Measurements from ENCODE around the gene CCL27. TPM values are rescaled to one million over a fixed set of nuclear protein-coding genes. Genes with fewer than 3 reads are reported as not detected.

CCL27 gene, protein sequence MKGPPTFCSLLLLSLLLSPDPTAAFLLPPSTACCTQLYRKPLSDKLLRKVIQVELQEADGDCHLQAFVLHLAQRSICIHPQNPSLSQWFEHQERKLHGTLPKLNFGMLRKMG
- 0.17 TPM in 1 of 2 replicates, not detected in the other for total RNA-seq

DNA sequence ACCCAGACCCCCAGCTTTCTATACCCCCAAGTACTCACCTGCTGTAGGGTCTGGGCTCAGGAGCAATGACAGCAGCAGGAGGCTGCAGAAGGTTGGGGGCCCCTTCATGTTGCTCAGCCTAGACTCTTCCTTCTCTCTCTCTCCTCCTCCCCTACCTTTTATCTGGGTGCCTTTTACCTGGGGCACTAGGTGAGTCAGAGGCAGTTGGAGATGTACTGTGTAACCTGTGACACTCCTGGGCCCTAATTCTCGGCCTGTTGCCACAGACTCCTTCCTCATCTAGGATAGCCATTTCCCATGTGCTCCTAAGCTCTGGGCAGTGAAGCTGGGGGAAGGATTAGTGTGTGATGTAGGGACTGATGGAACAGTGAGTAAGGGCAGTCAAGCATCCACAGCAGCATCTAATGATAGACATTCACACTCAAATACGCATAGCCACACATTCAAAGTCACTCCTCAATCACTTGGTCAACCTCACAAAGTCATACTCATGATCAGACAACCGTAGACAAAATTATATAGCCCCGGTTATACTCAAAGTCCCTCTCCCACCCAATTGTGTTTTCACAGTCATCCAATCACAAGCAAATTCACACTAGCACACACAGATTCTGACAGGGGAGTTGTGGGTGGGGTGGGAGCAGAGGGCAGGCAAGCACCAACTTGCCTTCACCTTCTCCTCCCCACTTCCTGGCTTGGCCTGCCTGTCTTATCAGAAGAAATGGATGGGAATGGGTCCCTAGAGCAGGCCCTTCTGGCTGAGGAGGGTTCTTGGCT lies at the start of gene CCL27:
CCL27 (minus strand) TSS at position 132 of the 777 bp plus-strand sequence; CDS start at position 108, 24 bp downstream.

DNA sequence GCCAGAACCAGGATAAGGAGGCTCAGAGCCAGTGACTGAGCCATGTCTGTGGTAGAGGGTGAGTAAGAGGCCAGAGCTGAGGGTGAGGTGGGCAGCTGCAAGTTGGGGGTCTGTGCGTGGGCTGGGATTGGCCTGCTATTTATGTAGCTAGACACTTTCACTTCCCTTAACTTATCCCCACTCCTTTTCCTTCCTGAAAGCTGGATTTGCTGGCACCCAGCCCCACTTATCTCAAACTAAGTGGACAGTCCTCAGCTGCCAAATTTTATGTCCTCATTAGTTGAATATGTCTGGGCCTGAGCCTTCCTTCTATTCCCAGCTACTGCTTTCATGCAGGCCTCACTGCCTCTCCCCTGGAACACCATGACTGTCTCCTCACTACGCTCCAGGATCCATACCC lies 47.6 kb upstream of the CCL27 start, which contains the start of gene CCL21:
CCL21 (minus strand) TSS at position 114 of the 400 bp plus-strand sequence; CDS start at position 44, 70 bp downstream.

DNA sequence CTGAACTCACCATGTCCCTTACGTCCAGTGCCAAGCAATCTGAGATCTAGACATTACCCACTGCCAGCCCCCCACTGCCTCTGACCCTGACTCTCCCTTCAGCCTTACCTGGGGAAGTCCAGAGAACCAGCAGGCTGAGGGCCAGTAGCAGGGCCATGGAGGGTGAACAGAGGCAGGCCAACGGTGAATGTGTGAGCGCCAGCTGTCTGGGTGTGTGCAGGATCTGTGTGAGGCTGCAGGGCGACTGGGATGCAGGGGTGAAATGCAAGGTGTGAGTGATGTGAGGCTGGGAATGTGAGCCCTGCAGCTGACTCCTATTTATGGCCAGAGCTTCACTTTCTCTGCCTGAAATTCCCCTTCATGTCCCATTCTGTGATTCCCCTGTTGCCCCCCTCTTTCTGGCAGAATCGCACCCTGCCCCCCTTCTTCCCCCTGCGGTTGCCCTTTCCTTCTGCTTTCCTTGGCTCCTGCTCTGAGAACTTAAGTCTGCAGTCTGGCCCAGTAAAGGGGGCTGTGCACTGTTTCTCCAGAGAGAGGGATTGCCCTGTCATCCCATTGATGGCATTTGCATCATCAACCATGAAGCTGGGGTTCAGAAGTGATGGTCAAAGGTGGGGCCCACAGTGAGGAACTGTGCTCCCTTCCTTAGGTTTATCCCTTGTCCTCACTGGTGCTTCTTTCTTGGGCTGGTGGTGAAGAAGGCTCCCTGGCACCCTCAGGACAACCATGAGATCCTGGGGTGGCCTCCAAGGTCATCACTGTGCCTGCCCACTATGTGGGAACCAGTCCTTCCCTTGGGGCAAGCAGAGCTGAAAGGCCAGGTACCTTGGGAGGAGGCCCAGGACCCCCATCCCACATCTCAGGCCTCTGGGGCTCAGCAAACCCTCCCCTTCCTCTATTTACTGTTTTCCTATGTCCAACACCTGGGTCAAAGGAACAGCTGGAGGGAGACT lies 28.8 kb upstream of the CCL27 start, which contains the start of gene CCL19:
CCL19 (minus strand) TSS at position 294 of the 953 bp plus-strand sequence; CDS start at position 157, 137 bp downstream.

DNA sequence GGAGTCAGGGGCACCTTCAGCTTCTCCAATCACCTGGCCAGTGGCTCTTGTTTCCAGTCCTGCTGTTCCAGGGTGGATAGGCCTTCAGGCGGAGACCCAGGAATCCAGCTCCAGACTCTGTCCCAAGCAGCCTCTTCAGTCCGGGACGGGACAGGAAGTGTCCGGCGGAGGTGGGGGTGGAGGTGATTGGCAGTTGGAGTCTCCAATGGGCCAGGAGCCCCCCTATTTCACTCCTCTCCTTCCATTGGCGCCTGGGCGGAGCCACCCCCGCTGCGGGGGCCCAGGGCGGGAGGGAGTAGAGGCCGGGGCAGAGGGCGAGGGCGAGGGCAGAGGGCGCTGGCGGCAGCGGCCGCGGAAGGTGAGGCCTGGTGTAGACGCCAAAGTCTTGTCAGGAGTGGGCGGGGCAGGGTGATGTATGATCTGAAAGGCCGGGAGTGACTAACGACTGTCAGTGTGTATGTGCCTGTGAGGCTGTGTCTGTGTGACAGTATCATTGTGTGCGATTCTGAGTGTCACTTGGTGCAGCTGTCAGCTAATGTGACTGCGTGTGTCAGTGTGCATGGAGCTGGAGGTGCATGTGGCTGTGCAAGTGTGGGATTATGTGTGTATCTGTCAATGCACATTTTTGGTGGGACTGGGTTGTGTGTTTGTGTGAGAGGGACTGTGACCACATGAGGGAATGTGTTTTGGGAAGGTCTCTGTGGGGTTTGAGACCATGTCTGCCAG lies 10.4 kb downstream of the CCL27 start, which contains the start of gene IL11RA:
IL11RA (plus strand) TSS at position 310 of the 726 bp plus-strand sequence. CDS start 3,033 bp downstream, outside the sequence.

DNA sequence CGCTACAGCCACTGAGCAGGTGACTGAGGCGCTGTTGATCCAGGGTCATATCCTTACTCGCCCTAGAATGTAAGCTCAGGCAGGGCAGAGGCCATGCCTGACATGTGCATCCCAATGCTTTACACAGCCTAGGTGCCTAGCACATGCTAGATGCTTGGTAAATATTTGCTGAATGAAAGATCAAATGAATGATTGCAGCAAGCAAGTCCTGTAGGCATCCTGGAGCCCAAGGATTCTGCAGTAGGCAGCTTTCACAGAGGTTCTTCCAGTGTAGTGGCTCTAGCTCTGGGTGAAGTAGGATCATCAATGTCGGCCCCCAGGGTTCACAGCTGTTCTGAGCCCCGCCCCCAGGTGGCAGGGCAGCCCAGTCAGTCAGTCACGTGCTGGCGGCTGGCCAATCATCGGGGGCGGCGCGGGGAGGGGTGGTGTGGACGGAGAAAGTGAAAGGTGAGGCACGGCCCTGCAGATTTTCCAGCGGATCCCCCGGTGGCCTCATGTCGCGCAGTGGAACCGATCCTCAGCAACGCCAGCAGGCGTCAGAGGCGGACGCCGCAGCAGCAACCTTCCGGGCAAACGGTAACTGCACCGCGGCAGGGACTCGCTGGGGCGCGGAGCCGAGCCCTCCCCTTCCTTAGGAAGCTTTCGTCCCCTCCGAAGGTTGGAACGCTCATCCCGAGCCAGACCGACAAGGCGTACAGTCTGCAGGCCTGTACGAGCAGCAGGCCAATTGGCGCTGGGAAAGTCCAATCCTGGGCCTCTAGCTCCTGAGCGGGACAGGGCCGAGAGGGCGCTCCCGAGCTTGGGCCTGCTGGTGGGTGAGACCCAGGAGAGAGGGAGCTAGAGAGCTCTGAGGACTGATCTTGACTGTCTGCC lies 16.0 kb downstream of the CCL27 start, which contains the start of gene GALT:
GALT (plus strand) TSS at position 465 of the 873 bp plus-strand sequence; CDS start at position 495, 30 bp downstream.

DNA sequence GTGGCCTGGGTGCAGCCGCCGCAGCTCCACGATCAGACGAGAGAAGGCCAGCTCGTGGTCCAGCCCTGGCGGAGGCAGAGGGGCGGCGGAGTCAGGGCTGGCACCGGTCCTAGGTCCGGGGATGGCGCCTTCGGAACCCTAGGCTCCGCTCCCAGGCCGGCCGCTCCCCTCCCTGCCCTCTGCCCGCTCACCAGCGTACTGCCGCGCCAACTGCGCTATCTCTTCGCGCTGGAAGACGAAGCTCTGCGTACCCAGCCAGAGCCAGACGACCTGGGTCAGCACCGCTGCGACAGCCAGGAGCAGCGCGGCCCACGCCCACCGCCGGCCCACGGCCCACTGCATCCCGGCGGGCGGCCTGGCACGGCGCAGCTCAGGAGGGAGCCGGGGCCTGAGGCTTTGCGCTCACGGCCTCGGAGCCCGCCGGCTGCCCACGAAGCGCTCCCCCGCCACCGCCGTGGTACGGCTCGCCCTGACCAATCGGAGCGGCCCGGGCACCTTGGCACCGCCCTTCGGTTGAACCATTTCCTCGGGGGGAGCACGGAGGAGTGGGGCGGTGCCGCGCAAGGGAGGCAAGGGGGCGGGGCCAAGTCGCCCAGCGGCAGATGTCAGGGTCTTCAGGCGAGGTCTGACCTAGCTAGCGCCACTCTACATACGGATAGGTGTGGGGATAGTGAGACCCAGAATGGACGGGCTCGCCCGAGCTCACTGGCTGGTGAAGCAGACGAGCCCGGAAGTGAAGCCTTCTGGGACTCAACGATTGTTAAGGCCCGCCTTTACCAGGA lies 24.9 kb downstream of the CCL27 start, which contains the start of gene SIGMAR1:
SIGMAR1 (minus strand) TSS at position 432 of the 782 bp plus-strand sequence; CDS start at position 342, 90 bp downstream.

DNA sequence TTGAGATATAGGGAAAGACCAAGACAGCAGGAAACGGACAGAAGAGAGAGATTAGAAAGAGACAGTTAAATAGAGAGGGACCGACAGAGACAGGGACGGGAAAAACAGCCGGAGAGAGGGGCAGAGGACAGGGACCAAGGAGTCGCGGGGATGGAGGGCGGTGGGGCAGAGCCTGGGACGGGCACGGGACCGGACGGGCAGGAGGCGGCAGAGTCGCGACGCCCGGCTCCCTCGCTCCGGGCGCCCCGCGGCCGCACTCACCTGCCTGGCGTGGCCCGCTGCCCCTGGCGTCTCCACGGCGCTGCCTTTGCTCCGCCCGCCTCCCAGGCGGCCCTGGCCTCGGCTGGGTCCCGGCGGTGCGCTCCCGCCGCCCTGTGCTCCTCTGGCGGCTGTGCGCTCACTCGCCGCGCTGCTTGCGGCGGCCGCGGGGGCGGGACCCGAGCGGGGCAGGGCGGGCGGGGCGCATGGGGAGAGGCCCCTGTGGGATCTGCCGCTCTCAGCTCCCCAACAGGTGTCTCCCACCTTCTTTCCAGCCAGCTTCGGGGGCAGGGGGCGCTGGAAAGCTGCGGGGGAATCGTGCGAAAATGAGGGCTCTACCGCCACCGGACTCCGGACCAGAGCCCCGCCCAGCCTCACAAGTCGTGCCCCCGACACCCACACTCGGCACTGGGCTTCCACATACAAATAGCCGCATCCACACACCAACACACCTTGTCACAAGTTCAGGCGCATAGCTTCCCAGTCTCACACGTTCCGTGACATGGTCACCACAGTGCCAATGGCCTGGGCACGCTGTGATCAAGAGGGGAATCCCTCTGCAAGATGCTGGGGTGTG lies 33.6 kb downstream of the CCL27 start, which contains the start of gene ARID3C:
ARID3C (minus strand) TSS at position 411 of the 835 bp plus-strand sequence. CDS start 1,052 bp downstream, outside the sequence.

DNA sequence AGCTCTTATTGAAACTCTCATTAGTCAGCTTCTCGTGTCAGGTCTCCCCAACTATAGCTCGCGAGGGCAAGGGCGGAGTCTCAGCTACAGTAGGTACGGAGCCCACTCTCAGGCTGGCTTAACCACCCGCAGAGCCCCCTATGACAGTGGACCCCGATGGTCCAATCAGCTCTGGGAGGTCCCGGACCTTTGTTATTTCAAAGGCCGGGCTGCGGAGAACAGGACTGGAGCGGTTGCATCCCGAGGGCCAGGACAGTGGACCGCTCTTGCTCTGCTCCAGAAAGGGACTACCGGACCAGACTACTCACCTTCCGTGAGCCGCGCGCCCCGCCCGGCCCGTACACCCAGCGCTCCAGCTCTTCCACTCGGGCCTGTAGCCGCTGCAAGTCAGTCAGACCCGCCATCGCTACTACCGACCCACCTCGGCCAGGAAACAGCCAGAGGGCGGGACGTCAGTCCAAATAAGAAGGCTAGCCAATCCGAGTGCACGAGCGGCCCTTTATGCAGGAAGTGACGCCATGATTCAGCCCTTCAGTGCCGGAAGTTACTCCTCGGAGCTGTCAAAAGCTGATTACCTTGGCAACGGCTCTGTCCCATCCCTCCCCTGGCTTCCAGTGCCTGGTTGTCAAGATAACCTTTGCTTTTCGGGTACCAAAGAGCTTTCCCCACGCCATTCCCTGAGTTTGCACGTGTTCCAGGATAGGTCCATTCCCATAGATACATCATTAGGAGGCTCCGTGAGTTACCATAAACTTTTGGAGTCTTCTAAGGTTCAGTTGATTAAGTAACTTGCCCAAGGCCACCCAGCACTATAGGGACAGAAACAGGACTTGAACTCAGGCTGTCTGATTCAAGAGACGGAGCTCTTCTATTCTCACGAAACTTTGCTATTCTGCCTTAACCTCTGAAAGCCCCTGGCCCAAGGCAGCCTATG lies 42.1 kb downstream of the CCL27 start, which contains the start of gene DCTN3:
DCTN3 (minus strand) TSS at position 435 of the 934 bp plus-strand sequence; CDS start at position 404, 31 bp downstream.

Other genes with a start within 250 kb of the CCL27 start
- 12.5 and 21.2 TPM in 2 replicates for gene FAM219A, start 204.1 kb downstream of the CCL27 start, total RNA-seq
- gene DNAI1, start 203.9 kb downstream of the CCL27 start, total RNA-seq = 0.03 TPM in 1 of 2 replicates, not detected in the other
- gene ENHO, start 139.7 kb downstream of the CCL27 start, total RNA-seq = 0.13 TPM in 1 of 2 replicates, not detected in the other
- 0.07 TPM in 1 of 2 replicates, not detected in the other for gene CNTFR, start 72.9 kb downstream of the CCL27 start, total RNA-seq
- gene RPP25L, start 50.6 kb downstream of the CCL27 start, total RNA-seq = 14.6 and 15.1 TPM in 2 replicates
- 67.4 and 102 TPM in 2 replicates for gene DCTN3, start 42.2 kb downstream of the CCL27 start, total RNA-seq
- 0.13 and 0.36 TPM in 2 replicates for gene ARID3C, start 33.6 kb downstream of the CCL27 start, total RNA-seq
- 72.6 and 108 TPM in 2 replicates for gene SIGMAR1, start 24.9 kb downstream of the CCL27 start, total RNA-seq
- gene GALT, start 16.0 kb downstream of the CCL27 start, total RNA-seq = 34.2 and 41.8 TPM in 2 replicates
- gene IL11RA, start 10.5 kb downstream of the CCL27 start, total RNA-seq = 14.2 and 26.6 TPM in 2 replicates
- not detected in 2 replicates for gene CCL19, start 28.6 kb upstream of the CCL27 start, total RNA-seq
- gene CCL21, start 47.5 kb upstream of the CCL27 start, total RNA-seq = not detected in 2 replicates

All from smooth muscle cell of the pulmonary artery (primary cell).